ENCODE data around the gene TLE4. TPM values are rescaled to one million over a fixed set of nuclear protein-coding genes. Genes with fewer than 3 reads are reported as not detected.
"Not testable (repeated sequence)": the region's sequence is repeated elsewhere in the genome, so short reads cannot be mapped to it uniquely, and the experiment has no call there.

TLE4 gene
- total and polyA plus RNA-seq, 2 of the 4 experiments (the other 2 are of a cell fraction), result 68.0 to 78.1 TPM

GRCh38 chr9:79639354-79639753 lies 67.6 kb downstream of the TLE4 start:
- ATAC-seq (ENCODE audit: low read depth) (peak; percentile 53), DNase-seq (peak; percentile 43)
- no peak overlapping the region for H3K9ac ChIP-seq (ENCODE audit: low read depth, low read length)
- H3K4me2 ChIP-seq (ENCODE audit: low read depth, low read length), result no peak overlapping the region
- TF ChIP-seq FOS (IDR thresholded peaks at IDR 0.05; ENCODE audit: low read depth, low read length), result no peak
- TF ChIP-seq RCOR1 (IDR thresholded peaks at IDR 0.05; ENCODE audit: insufficient replicate concordance, low read length), result no peak
- TF ChIP-seq USF2 (IDR thresholded peaks at IDR 0.05; ENCODE audit: low read depth, low read length), result no peak
- H3K56ac ChIP-seq (ENCODE audit: extremely low read depth, insufficient read depth, low read length), result no peak overlapping the region
- H2BK120ac ChIP-seq (ENCODE audit: low read depth, low read length), result no peak overlapping the region
- no peak overlapping the region for H2AK9ac ChIP-seq (replicated peaks; ENCODE audit: low read depth, low read length, poor library complexity)
- dilution Hi-C loops (cut with HindIII; ENCODE audit: low sequenced_read_pairs, unreplicated experiment), result no loop called here
- no peak overlapping the region for H3K4me3 ChIP-seq (ENCODE audit: insufficient read depth, low read depth, low read length)
- no TSS peak for BruUV-seq (replicated peaks)
- WGBS, 2 experiments (ENCODE audit: extremely low coverage in 2 of 2, insufficient read length in 1 of 2), result no CpG with 5 or more reads among the region's 1 CpG
- no peak overlapping the region for H3K4ac ChIP-seq (ENCODE audit: low read depth, low read length)
- H3K9me3 ChIP-seq (ENCODE audit: control insufficient read depth, insufficient read depth, low read length), result peaks cover under 1% of the 10 kb centered on the region; the same call in 1 of the 2 replicates
- H2AFZ ChIP-seq (replicated peaks; ENCODE audit: low read length, poor library complexity), result no peak overlapping the region
- no peak overlapping the region for H4K91ac ChIP-seq (ENCODE audit: insufficient read depth, low read depth, low read length)
- no peak overlapping the region for H2BK20ac ChIP-seq (ENCODE audit: low read depth, low read length)
- H3K4me1 ChIP-seq (ENCODE audit: control insufficient read depth, insufficient read depth, low read length), result peaks cover 2% of the 10 kb centered on the region; the same call in 1 of the 2 replicates
- ChIA-PET POLR2A (ENCODE audit: unreplicated experiment) (no interaction called here), CTCF (no interaction called here)
- in situ Hi-C loops (cut with MboI; ENCODE audit: low sequenced_read_pairs), result no loop called here
- no peak overlapping the region for H2BK15ac ChIP-seq (ENCODE audit: low read depth, low read length)
- H3K79me1 ChIP-seq (ENCODE audit: low read depth in 1 of 2, low read length in 2 of 2), result peaks cover 34 to 45% of the 10 kb centered on the region in 2 experiments
- H3K9me1 ChIP-seq (ENCODE audit: insufficient read depth, low read length), result peaks cover 2% of the 10 kb centered on the region; the same call in 1 of the 2 replicates
- no peak overlapping the region for H3K18ac ChIP-seq (ENCODE audit: low read depth, low read length)
- H4K8ac ChIP-seq (ENCODE audit: low read depth in 2 of 2, low read length in 2 of 2), result no peak overlapping the region
- no peaks in the 10 kb centered on the region; the same call in 1 of the 2 replicates for H4K20me1 ChIP-seq (ENCODE audit: insufficient read depth, low read length)
- H3K27me3 ChIP-seq (ENCODE audit: control insufficient read depth, insufficient read depth, low read length), result no peaks in the 10 kb centered on the region
- H4K5ac ChIP-seq (ENCODE audit: low read depth, low read length), result no peak overlapping the region
- no peak overlapping the region for H3K14ac ChIP-seq (replicated peaks; ENCODE audit: low read depth, low read length)
- H3K27ac ChIP-seq (ENCODE audit: insufficient read depth, low read length), result no peak overlapping the region
- intact Hi-C loops (cut with micrococcal nuclease), result no loop called here
- H3K36me3 ChIP-seq (ENCODE audit: control insufficient read depth, insufficient read depth, low read length), result peaks cover 1% of the 10 kb centered on the region; the same call in 1 of the 2 replicates
- no peak overlapping the region for H2BK5ac ChIP-seq (ENCODE audit: low read depth, low read length, poor library complexity, severe bottlenecking)
- no peak overlapping the region for H2AK5ac ChIP-seq (ENCODE audit: low read depth, low read length)
- H3K23ac ChIP-seq (ENCODE audit: low read depth, low read length), result no peak overlapping the region

GRCh38 chr9:79640067-79640466 lies 68.3 kb downstream of the TLE4 start:
- H3K9me1 ChIP-seq (ENCODE audit: insufficient read depth, low read length); H3K14ac ChIP-seq (replicated peaks; ENCODE audit: low read depth, low read length); H3K18ac ChIP-seq (ENCODE audit: low read depth, low read length); H3K27ac ChIP-seq (ENCODE audit: insufficient read depth, low read length); in situ Hi-C loops (cut with MboI; ENCODE audit: low sequenced_read_pairs); H2AK9ac ChIP-seq (replicated peaks; ENCODE audit: low read depth, low read length, poor library complexity); H3K36me3 ChIP-seq (ENCODE audit: control insufficient read depth, insufficient read depth, low read length); H3K4me3 ChIP-seq (ENCODE audit: insufficient read depth, low read depth, low read length); H4K8ac ChIP-seq (ENCODE audit: low read depth in 2 of 2, low read length in 2 of 2); H3K56ac ChIP-seq (ENCODE audit: extremely low read depth, insufficient read depth, low read length); H2BK15ac ChIP-seq (ENCODE audit: low read depth, low read length); H2BK20ac ChIP-seq (ENCODE audit: low read depth, low read length); H2BK5ac ChIP-seq (ENCODE audit: low read depth, low read length, poor library complexity, severe bottlenecking); ATAC-seq (ENCODE audit: low read depth); H2AFZ ChIP-seq (replicated peaks; ENCODE audit: low read length, poor library complexity); DNase-seq; H3K9ac ChIP-seq (ENCODE audit: low read depth, low read length); BruUV-seq (replicated peaks); H3K23ac ChIP-seq (ENCODE audit: low read depth, low read length); H3K9me3 ChIP-seq (ENCODE audit: control insufficient read depth, insufficient read depth, low read length); H3K27me3 ChIP-seq (ENCODE audit: control insufficient read depth, insufficient read depth, low read length); H2BK120ac ChIP-seq (ENCODE audit: low read depth, low read length); H4K5ac ChIP-seq (ENCODE audit: low read depth, low read length); POLR2A ChIA-PET (ENCODE audit: unreplicated experiment); intact Hi-C loops (cut with micrococcal nuclease); H3K4me1 ChIP-seq (ENCODE audit: control insufficient read depth, insufficient read depth, low read length); H3K4me2 ChIP-seq (ENCODE audit: low read depth, low read length); H3K4ac ChIP-seq (ENCODE audit: low read depth, low read length); H4K20me1 ChIP-seq (ENCODE audit: insufficient read depth, low read length); H2AK5ac ChIP-seq (ENCODE audit: low read depth, low read length); dilution Hi-C loops (cut with HindIII; ENCODE audit: low sequenced_read_pairs, unreplicated experiment); H4K91ac ChIP-seq (ENCODE audit: insufficient read depth, low read depth, low read length): not testable (repeated sequence)
- H3K79me1 ChIP-seq (ENCODE audit: low read depth in 1 of 2, low read length in 2 of 2), result peaks cover 33 to 51% of the 10 kb centered on the region in 2 experiments
- CTCF ChIA-PET, result interaction anchor here (0.7 kb wide), 1 partner anchor 16 kb away, joined by 4 read pairs; no protein-coding TSS in a partner anchor
- no CpG with 5 or more reads among the region's 3 CpGs for WGBS, 2 experiments (ENCODE audit: extremely low coverage in 2 of 2, insufficient read length in 1 of 2)

Measured in IMR-90 (cell line).